ELF-1 (cell line): Measurements from ENCODE around the gene CD36.

Source experiments
- DNase-seq: peaks from one replicate; pipeline ENCODE4 v3.0.0-alpha.2; 2016; ENCODE audit warnings: low read depth, low spot score

CD36 gene

DNA sequence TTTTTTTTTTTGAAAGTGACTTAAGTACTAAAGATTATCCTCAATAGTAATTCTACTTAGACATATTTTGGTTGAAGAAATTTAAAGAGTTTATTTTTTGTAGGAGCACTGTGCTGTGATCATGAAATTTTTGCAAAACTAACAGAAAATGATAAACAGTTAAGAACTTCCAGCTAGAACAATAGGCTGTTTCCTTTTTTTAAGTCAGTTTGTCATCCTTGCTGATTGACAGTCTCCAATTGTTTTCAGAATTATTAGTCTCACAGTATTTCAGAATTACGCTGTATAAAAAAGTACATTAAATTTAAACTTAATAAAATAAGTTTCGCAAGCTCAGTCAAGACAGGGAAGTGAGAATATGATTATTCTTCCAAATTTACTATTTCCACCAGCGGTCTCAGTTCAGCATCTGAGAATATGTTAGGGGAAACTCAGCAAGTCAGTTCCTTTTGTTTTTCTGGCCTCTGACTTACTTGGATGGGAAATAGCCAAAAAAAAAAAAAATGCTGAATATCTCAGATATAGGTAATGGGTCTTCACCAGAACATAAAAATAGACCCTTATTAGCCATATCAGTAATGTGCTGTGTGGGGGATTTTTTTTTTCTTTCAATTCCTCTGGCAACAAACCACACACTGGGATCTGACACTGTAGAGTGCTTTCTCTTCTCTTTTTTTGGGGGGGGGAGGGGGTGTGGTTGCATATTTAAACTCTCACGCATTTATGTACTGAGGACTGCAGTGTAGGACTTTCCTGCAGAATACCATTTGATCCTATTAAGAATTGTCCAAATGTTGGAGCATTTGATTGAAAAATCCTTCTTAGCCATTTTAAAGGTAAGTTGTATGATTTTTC lies at the start of gene CD36:
TSS of gene CD36 (plus strand) at position 732 of the 855 bp plus-strand sequence. CDS start 8,099 bp downstream, outside the sequence.
- DNase-seq: no peak

DNA sequence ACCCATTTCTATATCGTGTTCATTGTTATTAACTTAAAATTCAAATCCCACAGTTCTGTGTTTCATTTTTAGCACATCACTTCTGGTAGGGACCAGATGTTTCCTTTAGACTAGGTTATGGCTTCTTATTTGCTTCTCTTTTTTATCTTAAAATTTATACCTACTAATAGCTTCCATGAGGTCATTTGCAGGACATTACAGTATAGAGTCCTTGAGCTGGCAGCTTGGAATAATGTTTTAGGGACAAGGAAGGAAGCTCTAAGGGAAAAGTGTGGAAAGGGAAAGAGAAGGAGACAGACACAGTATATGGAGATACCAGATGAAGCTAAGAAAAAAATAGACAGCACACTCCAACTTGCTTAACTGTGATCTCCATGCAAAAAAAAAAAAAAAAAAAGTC lies 48.8 kb upstream of the CD36 start:
- DNase-seq: no peak

DNA sequence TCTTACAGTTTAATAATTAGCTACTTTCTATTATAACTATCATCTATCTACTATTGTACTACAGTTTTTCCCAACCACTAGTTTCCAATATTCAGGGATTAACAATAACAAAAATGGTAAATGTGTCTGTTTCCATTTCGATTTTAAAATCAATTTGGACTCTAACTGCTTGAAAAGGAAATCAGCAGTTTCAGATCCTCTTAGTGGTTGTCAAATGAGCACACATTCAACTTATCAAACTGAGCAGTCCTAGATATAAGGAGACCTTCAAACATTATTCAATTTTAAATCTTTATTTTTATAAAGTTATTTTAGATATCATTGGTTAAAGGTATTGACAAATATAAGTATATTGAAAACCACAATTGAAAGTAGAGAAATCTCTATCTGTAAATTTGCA lies 46.8 kb upstream of the CD36 start:
- no peak for DNase-seq

DNA sequence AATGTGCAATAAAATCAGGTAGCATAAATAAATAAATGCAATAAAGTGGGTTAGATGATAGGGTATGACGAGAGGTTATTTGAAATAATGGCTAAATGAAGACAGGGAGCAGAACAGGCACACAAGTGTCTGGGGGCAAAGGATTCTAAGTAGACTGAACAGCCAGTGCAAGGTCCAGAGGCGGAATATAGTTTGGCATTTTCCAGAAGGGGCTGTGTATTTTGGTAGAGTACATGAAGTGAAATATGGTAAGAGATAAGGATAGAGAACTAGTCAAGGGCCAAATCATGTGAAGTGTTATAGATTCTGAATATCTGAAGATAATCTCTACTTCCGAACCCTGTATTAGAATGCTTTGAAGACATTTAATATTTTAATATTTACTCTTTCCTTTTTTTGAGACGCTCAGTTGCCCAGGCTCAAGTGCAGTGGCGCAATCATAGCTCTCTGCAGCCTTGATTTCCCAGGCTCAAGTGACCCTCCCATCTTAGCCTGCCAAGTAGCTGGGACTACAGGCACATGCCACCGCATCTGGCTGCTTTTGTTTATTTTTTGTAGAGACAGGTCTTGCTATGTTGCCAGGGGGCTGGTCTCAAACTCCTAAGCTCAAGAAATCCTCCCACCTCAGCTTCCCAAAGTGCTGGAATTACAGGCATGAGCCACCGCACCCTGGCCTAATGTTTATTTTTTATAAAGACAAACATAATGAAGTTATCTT lies 44.4 kb upstream of the CD36 start:
- DNase-seq: no peak

DNA sequence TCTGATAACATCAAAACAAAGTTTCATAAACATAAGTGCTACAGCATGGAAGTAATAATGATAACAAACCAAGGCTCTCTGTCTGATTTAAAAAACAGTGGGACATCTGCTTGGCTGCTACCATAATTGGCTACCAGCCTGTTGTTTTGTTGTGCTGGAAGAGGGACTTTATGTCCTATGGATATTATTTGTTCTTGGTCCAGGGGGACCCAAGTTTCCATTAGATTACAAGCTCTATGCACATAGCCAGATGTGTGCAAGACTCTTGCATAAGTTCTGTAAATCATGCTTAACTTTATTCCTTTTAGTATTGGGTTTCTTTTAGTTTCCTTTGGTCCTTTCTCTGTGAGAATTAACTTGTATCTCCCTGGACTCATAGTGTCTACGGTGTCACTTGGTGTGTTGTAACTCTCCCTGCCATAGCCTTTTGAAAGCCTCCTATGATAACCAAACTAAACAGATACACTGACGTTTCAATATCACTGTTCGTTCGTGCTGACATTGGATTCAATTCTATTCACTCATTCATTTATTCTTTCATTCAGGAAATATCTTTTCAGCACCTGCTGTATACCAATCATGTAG lies 41.4 kb upstream of the CD36 start:
- no peak for DNase-seq

DNA sequence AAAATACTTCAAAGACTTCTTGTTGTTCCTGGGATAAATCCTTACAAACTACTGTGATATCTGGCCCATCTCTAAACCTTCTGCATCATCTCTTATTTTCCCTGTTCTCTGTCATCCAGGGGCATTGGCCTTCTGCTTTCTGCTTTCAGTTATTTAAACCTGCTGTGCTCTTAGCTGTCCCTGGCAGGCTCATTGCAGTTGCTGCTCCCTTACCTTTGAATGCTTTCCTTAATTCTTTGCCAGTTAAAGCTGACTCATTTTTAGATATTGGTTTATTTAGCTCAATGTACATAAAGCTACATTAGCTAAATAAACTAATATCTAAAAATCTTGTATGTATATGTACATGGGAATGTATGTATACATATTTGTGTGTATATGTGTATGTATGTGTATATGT lies 40.6 kb upstream of the CD36 start:
- DNase-seq: no peak

DNA sequence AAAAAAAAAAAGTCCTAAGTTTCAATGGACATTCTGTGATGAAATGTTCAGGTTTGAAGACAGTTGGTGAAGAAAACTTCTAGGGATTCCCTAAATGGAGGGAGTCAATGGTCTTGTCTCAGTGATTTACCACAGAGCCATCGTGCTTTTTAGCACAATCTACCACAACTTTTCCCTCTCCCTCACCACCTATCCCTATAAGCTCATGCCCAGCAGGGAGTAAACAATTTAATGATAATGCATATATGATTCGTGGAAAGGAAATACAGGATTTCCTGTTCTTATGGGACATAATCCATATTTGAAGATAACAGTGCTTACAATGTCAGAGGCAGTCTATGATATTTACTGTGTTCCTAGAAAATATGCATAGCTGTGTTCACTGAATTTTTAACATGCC lies 38.4 kb upstream of the CD36 start:
- no peak for DNase-seq

DNA sequence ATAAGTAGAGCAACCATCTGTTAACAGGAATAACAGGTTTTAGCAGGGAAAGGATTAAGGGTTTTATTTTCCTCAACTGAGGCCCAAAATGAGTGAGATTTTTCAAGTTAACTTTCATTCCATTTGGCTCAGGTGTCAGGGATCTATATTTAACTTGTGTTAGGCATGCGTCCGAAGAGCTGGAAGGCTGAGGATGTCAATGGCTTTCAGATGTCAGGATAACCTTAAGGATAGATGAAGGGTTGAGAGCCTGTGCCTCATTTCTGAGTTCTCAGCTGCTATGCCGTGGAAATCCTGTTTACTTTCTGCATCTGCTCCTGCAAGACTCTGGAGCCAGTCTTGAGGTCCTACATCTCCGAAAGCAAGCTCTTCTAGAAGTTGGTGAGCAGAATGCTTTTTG lies 36.4 kb upstream of the CD36 start:
- no peak for DNase-seq

DNA sequence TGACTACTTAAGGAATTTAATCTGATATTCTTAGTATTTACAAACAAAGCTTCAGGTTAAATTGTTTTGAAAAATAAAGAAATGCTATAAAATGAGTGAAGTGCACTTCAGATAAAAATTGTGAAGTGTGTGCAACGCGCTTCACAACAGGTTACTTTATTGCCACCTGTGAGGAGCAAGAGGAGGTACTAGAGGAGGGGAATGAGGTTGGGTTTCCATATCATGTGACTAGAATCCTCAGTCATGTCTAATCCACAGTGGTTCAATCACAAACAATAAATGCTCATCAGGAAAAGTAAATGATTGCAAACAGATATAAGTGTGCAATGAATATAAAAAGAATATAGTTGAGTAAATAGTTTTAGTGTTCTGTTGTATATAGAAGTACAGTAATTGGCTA lies 34.5 kb upstream of the CD36 start:
- no peak for DNase-seq

DNA sequence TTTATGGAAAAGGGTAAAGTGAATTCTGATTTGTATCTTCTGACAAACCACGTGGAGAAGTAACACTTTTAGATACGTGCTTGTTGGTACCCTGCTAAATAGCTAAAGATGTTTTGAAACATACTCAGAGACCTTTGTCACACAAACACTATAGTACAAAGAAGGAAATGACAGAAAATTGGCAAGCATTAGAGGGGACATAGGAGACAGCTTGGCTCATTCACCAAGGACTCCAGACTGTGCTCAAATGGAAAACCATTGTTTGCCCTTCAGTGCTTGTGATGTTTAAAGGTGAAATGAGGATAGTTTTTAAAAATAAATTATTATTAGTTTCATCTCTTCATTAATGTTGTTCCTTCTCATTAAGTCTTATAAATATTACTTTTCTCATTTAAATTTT lies 34.0 kb upstream of the CD36 start:
- DNase-seq: no peak

DNA sequence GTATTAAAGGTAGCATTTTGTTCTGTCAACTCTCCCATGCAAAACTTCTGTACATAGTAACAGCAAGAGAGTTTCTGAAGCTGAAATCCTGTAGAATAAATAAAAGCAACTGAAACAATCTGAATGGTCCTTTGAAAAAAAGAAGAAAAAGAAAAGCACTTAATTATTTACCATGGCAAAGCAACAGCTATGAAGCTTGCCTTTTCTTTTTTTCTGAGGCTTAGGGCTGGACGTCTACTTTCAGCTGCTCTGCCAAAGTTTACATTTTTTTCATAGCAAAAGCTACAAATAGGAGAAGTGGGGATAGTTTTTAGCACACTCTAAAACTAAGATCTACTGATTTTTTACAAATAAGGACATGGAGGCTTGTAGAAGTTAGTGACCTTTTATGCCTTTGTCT lies 31.3 kb upstream of the CD36 start:
- no peak for DNase-seq

DNA sequence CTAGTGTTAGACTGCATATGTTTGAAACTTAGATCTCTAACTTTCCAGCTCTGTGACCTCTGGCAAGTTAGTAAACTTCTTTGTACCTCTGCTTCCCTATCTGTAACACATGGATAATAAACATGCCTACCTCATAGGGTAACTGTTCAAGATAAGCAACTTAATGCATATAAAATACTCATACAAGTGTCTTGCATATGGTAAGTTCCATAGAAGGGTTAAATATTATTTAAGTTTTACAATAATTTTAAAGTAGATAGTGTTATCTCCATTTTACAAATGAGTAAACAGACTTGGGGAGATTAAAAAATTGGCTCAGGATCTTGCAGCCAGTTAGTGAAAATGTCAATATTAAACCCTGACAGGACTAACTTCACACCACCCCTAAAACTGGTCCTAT lies 30.1 kb upstream of the CD36 start:
- no peak for DNase-seq

DNA sequence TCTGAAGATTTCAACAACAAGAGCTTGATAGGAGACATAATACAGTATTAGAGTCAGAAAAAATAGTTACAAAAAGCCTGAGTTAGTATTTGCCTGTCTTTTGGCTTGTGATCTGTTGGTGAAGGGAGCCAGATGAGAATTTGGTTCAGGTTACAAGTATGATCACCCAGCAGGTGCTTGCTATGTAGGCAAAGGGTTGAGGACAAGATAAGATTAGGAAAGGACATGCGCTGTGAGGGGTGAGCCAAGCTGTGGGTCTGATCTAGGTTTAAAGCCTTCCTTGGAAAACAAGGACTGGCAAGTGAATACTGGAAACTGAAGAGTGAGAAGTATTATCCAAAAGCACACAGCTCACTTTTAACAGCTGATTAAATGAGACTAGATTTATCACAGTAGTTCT lies 28.7 kb upstream of the CD36 start:
- no peak for DNase-seq

DNA sequence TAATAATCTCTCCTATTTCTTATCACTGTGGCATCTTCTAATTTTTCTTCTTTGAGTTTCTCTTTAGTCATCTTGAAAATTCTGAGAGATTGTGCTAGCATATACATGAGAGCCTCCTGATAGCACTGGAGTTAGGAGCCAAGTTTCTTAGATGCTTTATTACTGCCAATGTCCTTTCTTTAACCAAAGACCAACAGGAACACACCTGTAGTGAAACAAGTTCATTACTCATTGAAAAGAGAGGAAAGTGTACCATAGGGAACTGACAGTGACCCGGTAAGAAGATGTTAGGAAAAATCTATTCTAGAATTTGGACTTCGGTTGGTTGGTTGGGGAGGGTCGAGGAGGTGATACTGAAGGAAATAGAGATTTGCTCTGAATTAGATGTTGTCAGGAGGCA lies 27.1 kb upstream of the CD36 start:
- no peak for DNase-seq

DNA sequence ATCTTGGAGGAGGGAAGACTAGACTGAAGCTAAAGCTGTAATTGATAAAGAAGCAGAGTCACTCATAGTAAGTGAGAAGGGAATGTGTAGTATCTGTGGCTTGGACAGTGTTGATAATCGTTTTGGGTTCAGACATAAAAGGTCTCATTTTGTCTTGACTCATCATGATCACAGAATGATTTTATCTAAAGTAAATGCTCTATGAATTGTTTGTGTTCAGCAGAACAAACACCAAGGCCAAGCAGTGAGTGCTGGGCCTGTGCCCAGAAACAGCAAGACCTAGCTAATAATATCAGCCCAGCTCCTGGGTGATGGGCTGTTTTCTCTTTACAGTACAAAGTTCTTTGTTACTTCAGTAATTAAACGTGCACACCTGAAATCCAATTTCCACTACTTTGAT lies 26.7 kb upstream of the CD36 start:
- no peak for DNase-seq

DNA sequence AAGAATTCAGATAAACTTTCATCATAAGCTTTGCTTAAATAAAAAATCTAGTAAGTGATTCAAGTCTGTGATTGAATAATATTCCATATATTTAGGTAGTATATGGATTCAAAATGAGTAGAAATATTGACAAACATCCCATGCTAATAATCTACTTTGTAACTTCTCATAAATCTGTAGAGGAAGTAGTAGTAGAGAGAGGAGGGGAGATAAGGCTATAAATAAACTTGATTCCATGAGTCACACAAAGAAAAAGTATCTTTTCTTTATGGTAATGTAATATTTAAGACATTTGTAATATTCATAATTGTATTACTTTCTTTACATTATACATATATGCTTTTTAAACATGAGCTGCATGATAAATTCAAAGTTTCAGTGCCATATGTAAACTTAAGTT lies 25.6 kb upstream of the CD36 start:
- DNase-seq: no peak

DNA sequence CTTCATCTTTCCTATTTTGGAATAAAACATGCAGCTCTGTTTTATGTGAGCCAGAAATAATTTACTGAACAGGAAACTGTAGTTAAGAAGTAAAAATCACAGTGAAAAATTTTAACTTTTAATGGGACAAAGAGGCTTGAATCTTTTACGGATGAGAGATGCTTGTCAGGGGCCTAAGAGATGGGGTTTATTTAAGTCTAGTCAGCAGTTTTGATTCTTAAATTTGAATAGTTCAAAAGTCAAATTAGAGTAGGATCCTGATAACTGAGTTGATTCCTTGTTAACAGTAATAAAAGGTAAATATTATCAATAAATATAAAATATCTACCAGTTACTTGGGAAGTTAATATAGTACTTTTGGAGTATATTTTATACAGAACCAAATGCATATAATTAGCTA lies 24.9 kb upstream of the CD36 start:
- no peak for DNase-seq

DNA sequence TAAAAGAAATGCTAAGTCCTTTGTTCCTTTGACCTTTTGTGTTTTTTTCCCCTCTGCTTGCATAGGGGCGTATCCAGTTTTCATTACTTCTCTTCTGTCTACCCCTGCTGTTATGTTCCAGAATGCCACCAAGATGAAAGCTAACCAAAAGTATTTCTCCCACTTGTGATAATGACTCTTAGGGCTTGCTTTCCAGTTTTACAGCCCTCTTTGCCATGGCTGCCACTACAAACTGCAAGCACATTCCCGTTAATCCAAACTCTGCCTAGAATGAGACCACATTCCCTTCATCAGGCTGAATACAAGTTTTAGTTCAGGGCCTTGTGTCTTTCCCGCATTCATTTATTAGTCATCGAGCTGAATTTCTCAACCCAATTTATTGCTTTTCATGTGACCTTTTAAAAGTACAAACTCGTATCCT lies 23.6 kb upstream of the CD36 start:
- DNase-seq: no peak

DNA sequence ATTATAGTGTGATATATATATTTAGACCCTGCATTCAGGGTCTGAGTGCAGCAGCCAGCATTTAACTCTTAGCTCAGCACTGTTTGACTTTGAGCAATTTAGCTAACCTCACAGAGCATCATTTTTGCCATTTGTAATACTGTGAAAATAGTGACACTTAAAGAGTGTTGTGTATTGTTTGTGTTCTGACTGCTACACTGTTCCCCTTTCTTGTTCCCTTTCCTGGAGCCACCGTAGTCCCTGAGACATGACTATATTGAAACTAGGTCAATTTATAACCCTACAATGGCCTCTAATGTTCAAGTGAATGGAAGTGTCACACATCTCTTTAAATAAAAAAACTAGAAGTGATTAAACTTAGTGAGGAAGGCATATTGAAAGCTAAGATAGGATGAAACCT lies 20.3 kb upstream of the CD36 start:
- DNase-seq: no peak

DNA sequence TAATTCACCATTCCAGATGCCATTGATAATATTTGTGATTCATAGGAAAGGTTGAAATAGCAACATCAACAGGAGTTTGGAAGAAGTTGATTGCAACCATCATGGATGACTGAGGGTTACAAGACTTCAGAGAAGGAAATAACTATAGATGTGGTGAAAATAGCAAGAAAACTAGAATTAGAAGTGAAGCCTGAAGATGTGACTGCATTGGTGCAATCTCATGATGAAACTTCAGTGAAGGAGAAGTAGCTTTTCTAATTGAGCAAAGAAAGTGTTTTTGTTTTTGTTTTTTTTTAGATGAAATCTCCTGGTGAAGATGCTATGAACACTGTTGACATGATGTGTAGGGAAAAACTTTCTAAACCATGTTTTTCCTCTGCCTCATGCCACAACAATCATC lies 18.7 kb upstream of the CD36 start:
- no peak for DNase-seq

DNA sequence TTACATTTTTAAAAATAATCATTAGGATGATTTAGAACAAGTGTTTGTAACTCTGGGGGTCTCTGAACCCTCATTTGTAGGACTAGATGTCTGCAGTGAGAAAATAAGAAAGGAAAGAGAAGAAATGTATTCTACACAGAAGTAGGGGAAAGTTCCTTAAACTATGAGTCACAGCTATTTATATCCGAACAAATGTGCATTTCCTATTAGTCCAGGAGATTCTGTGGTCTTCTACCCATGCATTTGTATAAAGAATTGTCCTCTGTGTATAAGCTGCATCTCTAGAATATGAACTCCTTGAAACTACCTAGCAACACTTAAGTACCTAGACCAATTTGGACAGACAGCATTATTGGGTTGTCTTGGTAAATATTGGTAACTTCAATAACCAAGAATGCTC lies 15.9 kb upstream of the CD36 start:
- DNase-seq: no peak

DNA sequence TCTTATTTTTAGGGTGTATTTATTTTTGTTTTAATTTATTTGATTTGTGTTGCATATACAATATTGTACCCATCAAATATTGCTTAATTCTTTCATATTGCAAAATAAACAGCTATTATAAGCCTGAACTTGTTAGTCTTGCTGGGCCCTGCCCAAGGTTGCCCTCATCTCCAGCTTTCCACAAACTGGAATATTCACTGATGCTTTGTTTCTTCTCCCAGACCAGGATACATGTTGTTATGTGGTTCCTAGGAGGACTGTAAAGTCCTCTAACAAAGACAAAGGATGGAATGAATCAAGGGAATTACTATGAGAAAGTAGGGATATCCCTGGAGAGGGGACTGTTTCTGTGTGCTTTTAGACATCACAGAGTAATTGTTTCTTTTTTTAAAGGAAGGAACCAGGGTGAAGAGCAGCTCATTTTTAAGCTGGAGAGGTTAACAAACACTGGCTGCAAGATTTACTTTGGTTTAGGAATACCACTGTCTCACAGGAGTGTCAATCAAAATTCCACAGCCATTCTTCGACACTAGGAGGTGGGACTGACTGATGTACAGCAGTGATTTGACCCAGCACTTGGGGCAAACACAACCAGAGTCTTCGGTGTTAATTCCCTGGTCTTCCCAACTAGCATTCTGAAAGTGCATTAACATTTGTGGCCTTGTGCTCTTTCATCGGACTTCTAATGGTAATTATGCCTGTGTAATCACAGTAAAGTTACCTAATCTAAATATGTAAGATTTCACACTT lies 14.8 kb upstream of the CD36 start:
- DNase-seq: peak; percentile 23
